Smooth muscle cell (in vitro differentiated cells): ENCODE data around the gene WIPF1. TPM values are rescaled to one million over a fixed set of nuclear protein-coding genes. Genes with fewer than 3 reads are reported as not detected.

Experiments
- DNase-seq: peaks from one replicate; lab custom pipeline; 2025; ENCODE audit not compliant: unreplicated experiment; lab: John Stamatoyannopoulos, UW
- H2AFZ ChIP-seq: fragments of 200-600 bp; sonication (generic); 2 replicates; pipeline ENCODE4 v1.6.0; 2016; ENCODE audit warnings: antibody characterized with exemption, low read depth, mild to moderate bottlenecking
- H3F3A ChIP-seq: fragments of 200-600 bp; sonication (generic); 2 replicates; pipeline ENCODE4 v1.6.0; 2017; ENCODE audit warnings: antibody characterized with exemption, low read depth
- H3K27ac ChIP-seq: fragments of 200-600 bp; sonication (generic); 2 replicates; pipeline ENCODE4 v1.5.1; 2016; ENCODE audit warnings: low read depth, mild to moderate bottlenecking
- H3K27me3 ChIP-seq: fragments of 200-600 bp; sonication (generic); 2 replicates; pipeline ENCODE4 v1.6.1; 2016; ENCODE audit warnings: low read depth, mild to moderate bottlenecking
- H3K36me3 ChIP-seq: fragments of 200-600 bp; sonication (generic); 2 replicates; pipeline ENCODE4 v1.5.1; 2016; ENCODE audit warnings: low read depth
- H3K4me1 ChIP-seq: fragments of 200-600 bp; sonication (generic); 2 replicates; pipeline ENCODE4 v1.5.1; 2016; ENCODE audit warnings: low read depth
- H3K4me2 ChIP-seq: fragments of 200-600 bp; sonication (generic); 2 replicates; pipeline ENCODE4 v1.6.0; 2016; ENCODE audit warnings: mild to moderate bottlenecking
- H3K4me3 ChIP-seq: fragments of 200-600 bp; sonication (generic); 2 replicates; pipeline ENCODE4 v1.5.1; 2016; ENCODE audit warnings: mild to moderate bottlenecking
- H3K79me2 ChIP-seq: fragments of 200-600 bp; sonication (generic); 2 replicates; pipeline ENCODE4 v1.6.0; 2016; ENCODE audit warnings: low read depth, mild to moderate bottlenecking
- H3K9ac ChIP-seq: fragments of 200-600 bp; sonication (generic); 2 replicates; pipeline ENCODE4 v1.6.0; 2016; ENCODE audit warnings: low read depth
- H3K9me3 ChIP-seq: fragments of 200-600 bp; sonication (generic); replicated peaks from 2 replicates; pipeline ENCODE4 v1.5.1; 2016; ENCODE audit warnings: low read depth
- H4K20me1 ChIP-seq: fragments of 200-600 bp; sonication (generic); 2 replicates; pipeline ENCODE4 v1.6.0; 2016; ENCODE audit warnings: low read depth
- WGBS: methylation state at CpG from one replicate; pipeline ENCODE4 v1.1.7; 2016; ENCODE audit warnings: low lambda C conversion rate; 5-methylcytosine and 5-hydroxymethylcytosine counted together
- polyA plus RNA-seq: library from polyadenylated mRNA; unstranded; fragments of >200 nt; fragmentation: Nextera tagmentation; extraction: Ambion mirVana; gene quantifications from 2 replicates; pipeline ENCODE4 v1.2.1, GENCODE V29; 2016
- total RNA-seq: library from RNA; depleted of rRNA; stranded (reverse); fragments of >200 nt; gene quantifications from 2 replicates; pipeline ENCODE4 v1.2.3, GENCODE V29; 2014
- TF ChIP-seq, protein P1 (sequence below): fragments of 200-600 bp; sonication (generic); IDR thresholded peaks from 2 replicates; pipeline ENCODE4 v1.5.1; 2017; ENCODE audit warnings: borderline replicate concordance, mild to moderate bottlenecking, antibody characterized with exemption; ENCODE audit not compliant: insufficient read depth, poor library complexity, severe bottlenecking

Gene WIPF1
- total and polyA plus RNA-seq, 2 experiments from 2014 or later: 27.3 to 35.5 TPM

DNA sequence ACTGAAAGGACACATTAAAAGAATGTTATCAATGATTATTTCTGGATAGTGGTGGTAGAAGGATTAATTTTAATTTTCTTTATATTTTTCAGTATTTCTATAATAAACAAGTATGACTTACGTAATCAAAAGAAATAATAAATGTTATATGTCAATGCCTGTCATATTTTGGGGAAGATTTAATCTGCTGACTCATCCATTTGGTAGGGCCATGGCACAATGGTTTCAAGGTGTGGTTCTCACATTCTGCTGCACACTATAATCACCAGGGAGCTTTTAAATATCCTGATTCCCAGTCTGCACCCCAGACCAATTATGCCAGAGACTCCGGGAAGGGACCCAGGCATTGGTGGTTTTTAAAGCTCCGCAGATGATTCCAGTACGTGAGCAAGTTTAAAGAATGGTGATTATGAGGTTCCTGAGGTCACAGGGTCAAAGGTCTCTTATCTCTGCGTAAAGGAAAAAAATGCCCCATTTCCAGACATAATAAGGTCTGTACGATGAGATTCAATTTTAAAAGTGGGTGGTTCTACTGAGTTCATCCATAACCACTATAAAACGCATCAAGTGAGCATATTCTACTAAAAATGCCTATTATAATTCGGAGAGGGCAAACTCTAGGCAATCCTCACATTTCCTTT, 27.2 kb downstream of the WIPF1 start:
- H3K79me2 ChIP-seq: no peaks in the 10 kb centered on the region
- TF ChIP-seq, protein P1, sequence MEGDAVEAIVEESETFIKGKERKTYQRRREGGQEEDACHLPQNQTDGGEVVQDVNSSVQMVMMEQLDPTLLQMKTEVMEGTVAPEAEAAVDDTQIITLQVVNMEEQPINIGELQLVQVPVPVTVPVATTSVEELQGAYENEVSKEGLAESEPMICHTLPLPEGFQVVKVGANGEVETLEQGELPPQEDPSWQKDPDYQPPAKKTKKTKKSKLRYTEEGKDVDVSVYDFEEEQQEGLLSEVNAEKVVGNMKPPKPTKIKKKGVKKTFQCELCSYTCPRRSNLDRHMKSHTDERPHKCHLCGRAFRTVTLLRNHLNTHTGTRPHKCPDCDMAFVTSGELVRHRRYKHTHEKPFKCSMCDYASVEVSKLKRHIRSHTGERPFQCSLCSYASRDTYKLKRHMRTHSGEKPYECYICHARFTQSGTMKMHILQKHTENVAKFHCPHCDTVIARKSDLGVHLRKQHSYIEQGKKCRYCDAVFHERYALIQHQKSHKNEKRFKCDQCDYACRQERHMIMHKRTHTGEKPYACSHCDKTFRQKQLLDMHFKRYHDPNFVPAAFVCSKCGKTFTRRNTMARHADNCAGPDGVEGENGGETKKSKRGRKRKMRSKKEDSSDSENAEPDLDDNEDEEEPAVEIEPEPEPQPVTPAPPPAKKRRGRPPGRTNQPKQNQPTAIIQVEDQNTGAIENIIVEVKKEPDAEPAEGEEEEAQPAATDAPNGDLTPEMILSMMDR: no peak
- no peak overlapping the region for H3K4me3 ChIP-seq
- no peaks in the 10 kb centered on the region for H4K20me1 ChIP-seq
- no peak overlapping the region for H2AFZ ChIP-seq
- no peaks in the 10 kb centered on the region for H3F3A ChIP-seq
- H3K27me3 ChIP-seq: no peaks in the 10 kb centered on the region
- H3K9ac ChIP-seq: no peak overlapping the region
- no peaks in the 10 kb centered on the region for H3K4me1 ChIP-seq
- no peak overlapping the region for H3K27ac ChIP-seq
- no peak for DNase-seq
- H3K9me3 ChIP-seq: no peaks in the 10 kb centered on the region
- H3K4me2 ChIP-seq: no peak overlapping the region
- peaks cover 11% of the 10 kb centered on the region for H3K36me3 ChIP-seq
- whole genome bisulfite sequencing: 90% methylated on average over 8 of the region's 8 CpGs

DNA sequence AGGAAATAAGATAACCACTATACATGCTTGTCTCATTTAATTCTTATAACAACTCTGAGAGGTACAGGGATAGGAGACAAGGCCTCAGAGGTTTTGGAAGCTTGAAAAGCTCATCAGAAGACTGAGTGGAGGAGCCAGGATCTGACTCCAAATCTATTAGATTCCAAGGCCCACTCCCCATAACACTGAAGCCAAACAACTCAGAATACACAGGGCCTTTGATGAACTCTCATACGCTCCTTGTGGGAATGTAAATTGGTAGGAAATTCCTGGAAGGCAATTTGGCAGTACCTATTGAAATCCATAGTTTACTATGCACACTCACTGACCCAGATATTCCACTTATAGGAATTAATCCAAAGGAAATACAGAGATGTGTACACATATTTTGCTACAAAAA, 27.9 kb downstream of the WIPF1 start:
- no peak overlapping the region for H3K4me3 ChIP-seq
- no peaks in the 10 kb centered on the region for H3K27me3 ChIP-seq
- H4K20me1 ChIP-seq: no peaks in the 10 kb centered on the region
- H2AFZ ChIP-seq: no peak overlapping the region
- no peak overlapping the region for H3K4me2 ChIP-seq
- H3K9me3 ChIP-seq: no peaks in the 10 kb centered on the region
- no peaks in the 10 kb centered on the region for H3K79me2 ChIP-seq
- no peaks in the 10 kb centered on the region for H3K4me1 ChIP-seq
- TF ChIP-seq, protein P1: no peak
- no peak overlapping the region for H3K27ac ChIP-seq
- DNase-seq: no peak
- peaks cover 15% of the 10 kb centered on the region for H3K36me3 ChIP-seq
- no peaks in the 10 kb centered on the region for H3F3A ChIP-seq
- no peak overlapping the region for H3K9ac ChIP-seq
- WGBS: 26% methylated on average over 1 of the region's 1 CpG

DNA sequence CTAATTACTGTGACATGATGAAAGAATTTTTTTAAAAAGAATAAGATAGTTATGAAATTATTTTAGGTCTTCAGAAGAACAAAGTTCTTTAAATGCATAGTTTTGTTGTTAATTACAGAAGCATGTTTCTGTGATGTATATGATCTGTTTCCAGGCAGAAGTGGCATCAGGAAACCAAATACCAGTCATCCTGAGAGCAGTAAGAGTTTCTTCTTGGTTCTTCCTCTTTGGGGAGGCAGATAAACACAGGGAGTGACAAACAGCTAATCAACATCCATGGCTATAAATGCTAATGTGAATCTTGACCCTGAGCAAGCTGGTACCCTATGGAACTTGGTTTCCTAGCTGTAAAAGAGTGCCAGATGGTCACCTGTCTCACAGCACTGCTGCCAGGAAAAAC, 29.2 kb downstream of the WIPF1 start:
- Histone ChIP-seq H3K9me3 (no peaks in the 10 kb centered on the region), H3K4me2 (no peak overlapping the region), H2AFZ (no peak overlapping the region), H3F3A (no peaks in the 10 kb centered on the region), H3K36me3 (peaks cover 15% of the 10 kb centered on the region), H3K27me3 (no peaks in the 10 kb centered on the region), H4K20me1 (no peaks in the 10 kb centered on the region), H3K79me2 (no peaks in the 10 kb centered on the region), H3K27ac (no peak overlapping the region), H3K9ac (no peak overlapping the region), H3K4me3 (no peak overlapping the region), H3K4me1 (no peaks in the 10 kb centered on the region)
- DNase-seq: no peak
- TF ChIP-seq, protein P1: no peak

DNA sequence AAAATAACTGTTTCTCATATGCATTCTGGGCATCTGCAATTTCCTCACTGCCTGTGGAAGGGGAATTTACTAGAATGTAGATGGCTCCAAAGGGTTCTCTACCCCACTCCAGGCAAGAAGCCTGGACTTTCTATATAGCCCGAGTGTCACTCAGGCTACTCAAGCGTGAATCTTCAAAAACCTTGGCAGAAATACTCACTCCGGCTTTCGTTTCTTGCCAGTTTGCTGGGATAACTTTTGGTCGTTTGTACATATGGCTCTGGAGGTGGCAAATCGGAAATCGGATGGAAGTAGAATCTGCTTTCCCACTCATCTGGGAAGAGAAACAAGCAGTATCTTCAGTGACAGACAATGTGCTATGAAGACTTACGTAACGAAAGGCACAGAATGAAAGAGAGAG, 30.7 kb downstream of the WIPF1 start:
- no peak overlapping the region for H2AFZ ChIP-seq
- H4K20me1 ChIP-seq: no peaks in the 10 kb centered on the region
- H3K27ac ChIP-seq: no peak overlapping the region
- H3K4me1 ChIP-seq: no peaks in the 10 kb centered on the region
- H3K36me3 ChIP-seq: peaks cover 15% of the 10 kb centered on the region
- TF ChIP-seq, protein P1: no peak
- H3K9me3 ChIP-seq: no peaks in the 10 kb centered on the region
- H3K4me3 ChIP-seq: no peak overlapping the region
- WGBS: 98% methylated on average over 9 of the region's 9 CpGs
- H3K27me3 ChIP-seq: no peaks in the 10 kb centered on the region
- H3K79me2 ChIP-seq: no peaks in the 10 kb centered on the region
- no peak overlapping the region for H3K4me2 ChIP-seq
- no peaks in the 10 kb centered on the region for H3F3A ChIP-seq
- DNase-seq: no peak
- no peak overlapping the region for H3K9ac ChIP-seq
